IMR-90 (cell line): ENCODE data around the gene EP300. TPM values are rescaled to one million over a fixed set of nuclear protein-coding genes. Genes with fewer than 3 reads are reported as not detected.

Source experiments
- ATAC-seq: fragments of 200-7000 bp; cut with Tn5 transposase; 2 replicates; pipeline ENCODE4 v1.9.1; 2020; ENCODE audit warnings: low read depth, mild to moderate bottlenecking, moderate library complexity
- BruUV-seq: library from RNA; stranded (reverse); fragments of 400-500 nt; replicated peaks from 2 replicates; lab custom pipeline; 2021; lab: Mats Ljungman, UMichigan
- CTCF ChIA-PET: fragments of 300-600 bp; formaldehyde crosslinking; extraction: SDS; loops from one replicate; lab custom pipeline; 2021; ENCODE audit warnings: antibody characterized with exemption; lab: Yijun Ruan, JAX
- POLR2A ChIA-PET: fragments of 300-600 bp; sonication (Branson Sonifier 250); formaldehyde crosslinking; loops from one replicate; lab custom pipeline; 2022; ENCODE audit warnings: antibody characterized with exemption; ENCODE audit not compliant: unreplicated experiment; lab: Charles Lee
- DNase-seq: peaks from one replicate; pipeline ENCODE4 v3.0.0; 2013
- H2AFZ ChIP-seq: replicated peaks from 2 replicates; pipeline ENCODE3; 2013; ENCODE audit warnings: low read length, mild to moderate bottlenecking; ENCODE audit not compliant: poor library complexity
- H2AK5ac ChIP-seq: 2 replicates; pipeline ENCODE4 v1.6.1; 2013; ENCODE audit warnings: low read depth, low read length, inconsistent platforms
- H2AK9ac ChIP-seq: replicated peaks from 2 replicates; pipeline ENCODE3; 2013; ENCODE audit warnings: mild to moderate bottlenecking, low read depth, low read length, moderate library complexity; ENCODE audit not compliant: poor library complexity
- H2BK120ac ChIP-seq: 2 replicates; pipeline ENCODE4 v1.6.1; 2013; ENCODE audit warnings: low read depth, low read length, inconsistent platforms
- H2BK15ac ChIP-seq: 3 replicates; pipeline ENCODE4 v1.6.1; 2013; ENCODE audit warnings: low read depth, low read length, inconsistent platforms
- H2BK20ac ChIP-seq: 2 replicates; pipeline ENCODE4 v1.6.1; 2013; ENCODE audit warnings: low read depth, mild to moderate bottlenecking, inconsistent platforms, low read length, moderate library complexity
- H2BK5ac ChIP-seq: 2 replicates; pipeline ENCODE4 v1.6.1; 2013; ENCODE audit warnings: mild to moderate bottlenecking, low read depth, low read length, inconsistent platforms; ENCODE audit not compliant: poor library complexity, severe bottlenecking
- H3K14ac ChIP-seq: replicated peaks from 2 replicates; pipeline ENCODE4 v1.6.1; 2013; ENCODE audit warnings: low read depth, low read length, inconsistent platforms
- H3K18ac ChIP-seq: 2 replicates; pipeline ENCODE4 v1.6.1; 2013; ENCODE audit warnings: low read depth, low read length, control low read depth
- H3K23ac ChIP-seq: 2 replicates; pipeline ENCODE4 v1.6.1; 2013; ENCODE audit warnings: low read depth, low read length, inconsistent platforms
- H3K27ac ChIP-seq: 2 replicates; pipeline ENCODE4 v1.5.1; 2013; ENCODE audit warnings: mild to moderate bottlenecking, control low read depth, low read length; ENCODE audit not compliant: insufficient read depth
- H3K27me3 ChIP-seq: 2 replicates; pipeline ENCODE4 v1.6.1; 2013; ENCODE audit warnings: low read length; ENCODE audit not compliant: control insufficient read depth, insufficient read depth
- H3K36me3 ChIP-seq: 2 replicates; pipeline ENCODE4 v1.6.1; 2013; ENCODE audit warnings: low read length, mixed read lengths; ENCODE audit not compliant: control insufficient read depth, insufficient read depth
- H3K4ac ChIP-seq: 2 replicates; pipeline ENCODE4 v1.6.1; 2013; ENCODE audit warnings: low read depth, low read length, inconsistent platforms
- H3K4me1 ChIP-seq: 2 replicates; pipeline ENCODE4 v1.6.1; 2013; ENCODE audit warnings: low read length, mixed read lengths; ENCODE audit not compliant: control insufficient read depth, insufficient read depth
- H3K4me2 ChIP-seq: 2 replicates; pipeline ENCODE4 v1.6.1; 2013; ENCODE audit warnings: low read depth, mild to moderate bottlenecking, control low read depth, low read length, moderate library complexity
- H3K4me3 ChIP-seq: 2 replicates; pipeline ENCODE4 v1.5.1; 2013; ENCODE audit warnings: low read depth, mild to moderate bottlenecking, control low read depth, low read length, moderate library complexity; ENCODE audit not compliant: insufficient read depth
- H3K56ac ChIP-seq: 2 replicates; pipeline ENCODE4 v1.6.1; 2013; ENCODE audit warnings: low read length, inconsistent platforms; ENCODE audit not compliant: insufficient read depth; ENCODE audit errors: extremely low read depth
- H3K79me1 ChIP-seq, 2 experiments: 2 replicates each; pipeline ENCODE4 v1.6.1; 2013; ENCODE audit warnings: low read length in 2 of 2, inconsistent platforms in 1 of 2, low read depth in 1 of 2
- H3K9ac ChIP-seq: 2 replicates; pipeline ENCODE4 v1.6.1; 2013; ENCODE audit warnings: low read depth, low read length, control low read depth
- H3K9me1 ChIP-seq: 2 replicates; pipeline ENCODE4 v1.6.1; 2013; ENCODE audit warnings: low read length, inconsistent platforms; ENCODE audit not compliant: insufficient read depth
- H3K9me3 ChIP-seq: 2 replicates; pipeline ENCODE4 v1.6.1; 2013; ENCODE audit warnings: low read length; ENCODE audit not compliant: control insufficient read depth, insufficient read depth
- H4K20me1 ChIP-seq: 2 replicates; pipeline ENCODE4 v1.6.1; 2013; ENCODE audit warnings: low read length, inconsistent platforms; ENCODE audit not compliant: insufficient read depth
- H4K5ac ChIP-seq: 2 replicates; pipeline ENCODE4 v1.6.1; 2013; ENCODE audit warnings: mild to moderate bottlenecking, low read depth, low read length, control low read depth
- H4K8ac ChIP-seq, 2 experiments: 2 replicates each; pipeline ENCODE4 v1.6.1; 2013; ENCODE audit warnings: low read depth in 2 of 2, low read length in 2 of 2, control low read depth in 1 of 2, inconsistent platforms in 1 of 2
- H4K91ac ChIP-seq: 2 replicates; pipeline ENCODE4 v1.6.1; 2013; ENCODE audit warnings: low read depth, low read length, inconsistent platforms; ENCODE audit not compliant: insufficient read depth
- BHLHE40 ChIP-seq: fragments of 150-350 bp; IDR thresholded peaks from 2 replicates; pipeline ENCODE4 v1.6.1; 2016; ENCODE audit warnings: mild to moderate bottlenecking, low read depth, low read length
- CEBPB ChIP-seq: IDR thresholded peaks from 2 replicates; pipeline ENCODE4 v1.6.1; 2012; ENCODE audit warnings: low read depth, low read length, improper control_type of control experiment
- CHD1 ChIP-seq: IDR thresholded peaks from 2 replicates; pipeline ENCODE4 v1.6.1; 2012; ENCODE audit warnings: low read depth, low read length, improper control_type of control experiment
- CTCF ChIP-seq: conservative IDR thresholded peaks from 2 replicates; pipeline ENCODE4 v1.5.1; 2012; ENCODE audit warnings: mild to moderate bottlenecking, low read depth, low read length, improper control_type of control experiment
- ELK1 ChIP-seq: fragments of 150-350 bp; IDR thresholded peaks from 2 replicates; pipeline ENCODE4 v1.6.1; 2016; ENCODE audit warnings: low read depth, mild to moderate bottlenecking, low read length, moderate library complexity, borderline replicate concordance
- FOS ChIP-seq: fragments of 150-350 bp; IDR thresholded peaks from 2 replicates; pipeline ENCODE4 v1.6.1; 2016; ENCODE audit warnings: low read depth, low read length
- MAFK ChIP-seq: IDR thresholded peaks from 2 replicates; pipeline ENCODE4 v1.6.1; 2012; ENCODE audit warnings: low read depth, low read length, improper control_type of control experiment
- MAZ ChIP-seq: IDR thresholded peaks from 2 replicates; pipeline ENCODE4 v1.6.1; 2012; ENCODE audit warnings: low read depth, mild to moderate bottlenecking, low read length, improper control_type of control experiment, moderate library complexity, borderline replicate concordance
- MXI1 ChIP-seq: IDR thresholded peaks from 2 replicates; pipeline ENCODE4 v1.6.1; 2012; ENCODE audit warnings: low read depth, mild to moderate bottlenecking, low read length, moderate library complexity, borderline replicate concordance
- NFE2L2 ChIP-seq: fragments of 150-350 bp; IDR thresholded peaks from 2 replicates; pipeline ENCODE4 v1.6.1; 2016; ENCODE audit warnings: low read depth, mild to moderate bottlenecking, low read length
- POLR2A ChIP-seq: IDR thresholded peaks from 2 replicates; pipeline ENCODE4 v1.6.1; 2012; ENCODE audit warnings: mild to moderate bottlenecking, low read depth, low read length
- RAD21 ChIP-seq: IDR thresholded peaks from 2 replicates; pipeline ENCODE4 v1.6.1; 2012; ENCODE audit warnings: low read length, improper control_type of control experiment
- RCOR1 ChIP-seq: IDR thresholded peaks from 2 replicates; pipeline ENCODE4 v1.6.1; 2012; ENCODE audit warnings: mild to moderate bottlenecking, low read length, improper control_type of control experiment; ENCODE audit not compliant: insufficient replicate concordance
- RFX5 ChIP-seq: IDR thresholded peaks from 2 replicates; pipeline ENCODE4 v1.8.0; 2012; ENCODE audit warnings: low read depth, mild to moderate bottlenecking, low read length, moderate library complexity
- SMC3 ChIP-seq: fragments of 150-350 bp; IDR thresholded peaks from 2 replicates; pipeline ENCODE4 v1.6.1; 2016; ENCODE audit warnings: low read depth, mild to moderate bottlenecking, antibody characterized with exemption, low read length, moderate library complexity
- USF2 ChIP-seq: fragments of 150-350 bp; IDR thresholded peaks from 2 replicates; pipeline ENCODE4 v1.6.1; 2017; ENCODE audit warnings: mild to moderate bottlenecking, antibody characterized with exemption, low read length, low read depth
- WGBS, 2 experiments: methylation state at CpG; one replicate each; pipeline versions ENCODE4 v1.1.5 to v1.1.7; 2013; ENCODE audit warnings: missing lambda C conversion rate in 2 of 2; ENCODE audit not compliant: insufficient read length in 1 of 2; ENCODE audit errors: extremely low coverage in 2 of 2; 5-methylcytosine and 5-hydroxymethylcytosine counted together
- dilution Hi-C: fragments of 300-500 bp; cut with HindIII; formaldehyde crosslinking; loops from one replicate; pipeline ENCODE4 v1.14.3; 2018; ENCODE audit warnings: low sequenced_read_pairs; ENCODE audit not compliant: unreplicated experiment
- in situ Hi-C: fragments of 300-500 bp; cut with MboI; formaldehyde crosslinking; loops from 3 replicates; pipeline ENCODE4 v1.14.3; 2019; ENCODE audit warnings: low sequenced_read_pairs, inconsistent platforms, mixed read lengths
- intact Hi-C: fragments of 100-400 bp; cut with micrococcal nuclease; formaldehyde crosslinking; loops from 2 replicates; pipeline ENCODE4 v1.10.0; 2022
- polyA plus RNA-seq, 3 experiments: library from polyadenylated mRNA; depleted of rRNA; stranded (reverse); fragments of >200 nt; gene quantifications; 2 replicates each; pipeline ENCODE4 v1.2.3, GENCODE V29; 2012; ENCODE audit warnings: low replicate concordance in 1 of 3
- total RNA-seq: library from RNA; depleted of rRNA; stranded (reverse); fragments of >200 nt; gene quantifications from 2 replicates; pipeline ENCODE4 v1.2.3, GENCODE V29; 2012

Gene EP300
- total and polyA plus RNA-seq, 2 of the 4 experiments (the other 2 are of a cell fraction): 23.3 to 27.4 TPM

- no peak overlapping the region for H3K56ac ChIP-seq
- H3K4me2 ChIP-seq: no peak overlapping the region
- no peaks in the 10 kb centered on the region for H3K79me1 ChIP-seq
- intact Hi-C loops (no loop called here), in situ Hi-C loops (no loop called here), dilution Hi-C loops (no loop called here)
- 92% methylated on average over 10 of the region's 11 CpGs; no CpG with 5 or more reads in 1 of the 2 experiments for WGBS, 2 experiments
- no peaks in the 10 kb centered on the region for H3K36me3 ChIP-seq
- H3K9me3 ChIP-seq: no peaks in the 10 kb centered on the region
- H3K27me3 ChIP-seq: peaks cover 9% of the 10 kb centered on the region
- no peaks in the 10 kb centered on the region for H3K4me1 ChIP-seq
- H2BK20ac ChIP-seq: no peak overlapping the region
- no peak overlapping the region for H2AK9ac ChIP-seq
- H3K14ac ChIP-seq: no peak overlapping the region
- H3K4ac ChIP-seq: no peak overlapping the region
- no peak overlapping the region for H2BK5ac ChIP-seq
- no TSS peak for BruUV-seq
- no peak overlapping the region for H2BK120ac ChIP-seq
- TF ChIP-seq BHLHE40 (no peak), ELK1 (no peak), NFE2L2 (no peak), MAZ (no peak), CEBPB (no peak), RFX5 (no peak), RCOR1 (no peak), SMC3 (no peak), CTCF (no peak), FOS (no peak), USF2 (no peak), RAD21 (no peak), CHD1 (no peak), MXI1 (no peak), POLR2A (no peak), MAFK (no peak)
- no peak overlapping the region for H2AFZ ChIP-seq
- no peak overlapping the region for H3K9ac ChIP-seq
- no peak overlapping the region for H2BK15ac ChIP-seq
- H3K27ac ChIP-seq: no peak overlapping the region
- no peak overlapping the region for H3K23ac ChIP-seq
- no peak overlapping the region for H4K91ac ChIP-seq
- H4K20me1 ChIP-seq: no peaks in the 10 kb centered on the region
- ATAC-seq: no peak
- DNase-seq: no peak
- ChIA-PET CTCF (no interaction called here), POLR2A (no interaction called here)
- no peak overlapping the region for H4K8ac ChIP-seq
- H3K18ac ChIP-seq: no peak overlapping the region
- no peak overlapping the region for H2AK5ac ChIP-seq
- H3K4me3 ChIP-seq: no peak overlapping the region
- H3K9me1 ChIP-seq: no peaks in the 10 kb centered on the region
- H4K5ac ChIP-seq: no peak overlapping the region
Observed at GRCh38 chr22:41074061-41074460, 18.3 kb upstream of the EP300 start.
